ENCODE results near the gene RTN4. TPM values are rescaled to one million over a fixed set of nuclear protein-coding genes. Genes with fewer than 3 reads are reported as not detected.

Gene RTN4
- total and polyA plus RNA-seq, 2 of the 4 experiments (the other 2 are of a cell fraction), result 77.8 to 588 TPM

DNA sequence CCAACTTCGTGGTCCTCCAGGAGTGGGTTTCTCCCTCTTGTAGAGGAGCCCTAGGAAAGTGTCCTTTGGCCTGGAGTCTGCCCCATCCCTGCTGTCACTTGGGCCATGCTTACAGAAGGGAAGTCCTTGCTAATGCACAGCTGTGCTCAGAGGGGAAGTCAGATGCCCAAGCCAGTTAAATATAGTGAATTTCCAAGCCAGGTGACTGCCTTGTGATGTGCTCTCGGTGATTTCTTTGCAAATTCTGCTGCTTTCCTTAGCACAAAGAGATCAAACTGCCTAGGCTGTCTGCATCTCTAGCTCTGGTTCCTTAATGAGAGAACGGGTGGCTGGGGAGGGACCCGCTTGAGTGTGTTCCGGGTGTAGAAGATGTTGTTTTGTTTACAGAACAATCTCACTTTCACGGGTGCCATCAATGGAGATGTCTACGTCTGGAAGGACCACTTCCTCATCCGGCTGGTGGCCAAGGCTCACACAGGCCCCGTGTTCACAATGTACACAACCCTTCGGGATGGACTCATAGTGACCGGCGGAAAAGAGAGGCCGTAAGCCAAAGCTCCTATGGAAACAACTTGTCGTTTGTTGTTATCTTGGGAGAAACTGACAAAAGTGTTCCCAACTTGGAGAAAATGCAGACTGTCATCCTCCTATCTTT is 91.4 kb downstream of the RTN4 start:
- H2BK20ac ChIP-seq (ENCODE audit: low read depth, low read length), result no peak overlapping the region
- H3K4me3 ChIP-seq (ENCODE audit: insufficient read depth, low read depth, low read length), result no peak overlapping the region
- in situ Hi-C loops (cut with MboI; ENCODE audit: low sequenced_read_pairs) (no loop called here), dilution Hi-C loops (cut with HindIII; ENCODE audit: low sequenced_read_pairs, unreplicated experiment) (no loop called here), intact Hi-C loops (cut with micrococcal nuclease) (no loop called here)
- no peak overlapping the region for H3K18ac ChIP-seq (ENCODE audit: low read depth, low read length)
- no TSS peak for BruUV-seq (replicated peaks)
- H2AK9ac ChIP-seq (replicated peaks; ENCODE audit: low read depth, low read length, poor library complexity), result no peak overlapping the region
- no peak overlapping the region for H2BK5ac ChIP-seq (ENCODE audit: low read depth, low read length, poor library complexity, severe bottlenecking)
- H3K9me3 ChIP-seq (ENCODE audit: control insufficient read depth, insufficient read depth, low read length), result no peaks in the 10 kb centered on the region
- no peak overlapping the region for H2AK5ac ChIP-seq (ENCODE audit: low read depth, low read length)
- DNase-seq (no peak), ATAC-seq (ENCODE audit: low read depth) (no peak)
- no peaks in the 10 kb centered on the region for H3K4me1 ChIP-seq (ENCODE audit: control insufficient read depth, insufficient read depth, low read length)
- H3K27ac ChIP-seq (ENCODE audit: insufficient read depth, low read length), result no peak overlapping the region
- H4K8ac ChIP-seq (ENCODE audit: low read depth in 2 of 2, low read length in 2 of 2), result no peak overlapping the region
- H4K20me1 ChIP-seq (ENCODE audit: insufficient read depth, low read length), result no peaks in the 10 kb centered on the region
- H3K4ac ChIP-seq (ENCODE audit: low read depth, low read length), result no peak overlapping the region
- no peak overlapping the region for H3K23ac ChIP-seq (ENCODE audit: low read depth, low read length)
- POLR2A ChIA-PET (ENCODE audit: unreplicated experiment), result no interaction called here
- no peak overlapping the region for H3K9ac ChIP-seq (ENCODE audit: low read depth, low read length)
- no peak overlapping the region for H4K5ac ChIP-seq (ENCODE audit: low read depth, low read length)
- no peak overlapping the region for H2AFZ ChIP-seq (replicated peaks; ENCODE audit: low read length, poor library complexity)
- H3K4me2 ChIP-seq (ENCODE audit: low read depth, low read length), result no peak overlapping the region
- H3K14ac ChIP-seq (replicated peaks; ENCODE audit: low read depth, low read length), result no peak overlapping the region
- CTCF ChIA-PET, result interaction anchor here (0.6 kb wide), 1 partner anchor 8 kb away, joined by 3 read pairs; no protein-coding TSS in a partner anchor
- H3K56ac ChIP-seq (ENCODE audit: extremely low read depth, insufficient read depth, low read length), result no peak overlapping the region
- H4K91ac ChIP-seq (ENCODE audit: insufficient read depth, low read depth, low read length), result no peak overlapping the region
- H3K27me3 ChIP-seq (ENCODE audit: control insufficient read depth, insufficient read depth, low read length), result no peaks in the 10 kb centered on the region
- H3K79me1 ChIP-seq (ENCODE audit: low read depth in 1 of 2, low read length in 2 of 2), result peaks cover 0 to 6% of the 10 kb centered on the region in 2 experiments; a peak in 1 of 4 replicates
- H3K9me1 ChIP-seq (ENCODE audit: insufficient read depth, low read length), result peaks cover 6% of the 10 kb centered on the region
- no peak overlapping the region for H2BK120ac ChIP-seq (ENCODE audit: low read depth, low read length)
- 90% methylated on average over 2 of the region's 14 CpGs; no CpG with 5 or more reads in 1 of the 2 experiments for WGBS, 2 experiments (ENCODE audit: extremely low coverage in 2 of 2, insufficient read length in 1 of 2)
- H2BK15ac ChIP-seq (ENCODE audit: low read depth, low read length), result no peak overlapping the region
- TF ChIP-seq MXI1 (IDR thresholded peaks at IDR 0.05; ENCODE audit: borderline replicate concordance, low read depth, low read length) (no peak), SMC3 (IDR thresholded peaks at IDR 0.05; ENCODE audit: low read depth, low read length) (no peak), CHD1 (IDR thresholded peaks at IDR 0.05; ENCODE audit: low read depth, low read length) (no peak), RFX5 (IDR thresholded peaks at IDR 0.05; ENCODE audit: low read depth, low read length) (no peak), MAFK (IDR thresholded peaks at IDR 0.05; ENCODE audit: low read depth, low read length) (no peak), RCOR1 (IDR thresholded peaks at IDR 0.05; ENCODE audit: insufficient replicate concordance, low read length) (no peak), NFE2L2 (IDR thresholded peaks at IDR 0.05; ENCODE audit: low read depth, low read length) (no peak), RAD21 (IDR thresholded peaks at IDR 0.05; ENCODE audit: low read length) (no peak), BHLHE40 (IDR thresholded peaks at IDR 0.05; ENCODE audit: low read depth, low read length) (no peak), FOS (IDR thresholded peaks at IDR 0.05; ENCODE audit: low read depth, low read length) (no peak), MAZ (IDR thresholded peaks at IDR 0.05; ENCODE audit: borderline replicate concordance, low read depth, low read length) (no peak), CEBPB (IDR thresholded peaks at IDR 0.05; ENCODE audit: low read depth, low read length) (no peak), POLR2A (IDR thresholded peaks at IDR 0.05; ENCODE audit: low read depth, low read length) (no peak)
- TF ChIP-seq, protein P1, sequence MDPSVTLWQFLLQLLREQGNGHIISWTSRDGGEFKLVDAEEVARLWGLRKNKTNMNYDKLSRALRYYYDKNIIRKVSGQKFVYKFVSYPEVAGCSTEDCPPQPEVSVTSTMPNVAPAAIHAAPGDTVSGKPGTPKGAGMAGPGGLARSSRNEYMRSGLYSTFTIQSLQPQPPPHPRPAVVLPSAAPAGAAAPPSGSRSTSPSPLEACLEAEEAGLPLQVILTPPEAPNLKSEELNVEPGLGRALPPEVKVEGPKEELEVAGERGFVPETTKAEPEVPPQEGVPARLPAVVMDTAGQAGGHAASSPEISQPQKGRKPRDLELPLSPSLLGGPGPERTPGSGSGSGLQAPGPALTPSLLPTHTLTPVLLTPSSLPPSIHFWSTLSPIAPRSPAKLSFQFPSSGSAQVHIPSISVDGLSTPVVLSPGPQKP (IDR thresholded peaks at IDR 0.05; ENCODE audit: borderline replicate concordance, low read depth, low read length), result no peak
- TF ChIP-seq, protein P2, sequence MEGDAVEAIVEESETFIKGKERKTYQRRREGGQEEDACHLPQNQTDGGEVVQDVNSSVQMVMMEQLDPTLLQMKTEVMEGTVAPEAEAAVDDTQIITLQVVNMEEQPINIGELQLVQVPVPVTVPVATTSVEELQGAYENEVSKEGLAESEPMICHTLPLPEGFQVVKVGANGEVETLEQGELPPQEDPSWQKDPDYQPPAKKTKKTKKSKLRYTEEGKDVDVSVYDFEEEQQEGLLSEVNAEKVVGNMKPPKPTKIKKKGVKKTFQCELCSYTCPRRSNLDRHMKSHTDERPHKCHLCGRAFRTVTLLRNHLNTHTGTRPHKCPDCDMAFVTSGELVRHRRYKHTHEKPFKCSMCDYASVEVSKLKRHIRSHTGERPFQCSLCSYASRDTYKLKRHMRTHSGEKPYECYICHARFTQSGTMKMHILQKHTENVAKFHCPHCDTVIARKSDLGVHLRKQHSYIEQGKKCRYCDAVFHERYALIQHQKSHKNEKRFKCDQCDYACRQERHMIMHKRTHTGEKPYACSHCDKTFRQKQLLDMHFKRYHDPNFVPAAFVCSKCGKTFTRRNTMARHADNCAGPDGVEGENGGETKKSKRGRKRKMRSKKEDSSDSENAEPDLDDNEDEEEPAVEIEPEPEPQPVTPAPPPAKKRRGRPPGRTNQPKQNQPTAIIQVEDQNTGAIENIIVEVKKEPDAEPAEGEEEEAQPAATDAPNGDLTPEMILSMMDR (conservative IDR thresholded peaks at IDR 0.05; ENCODE audit: low read depth, low read length), result no peak
- TF ChIP-seq, protein P3, sequence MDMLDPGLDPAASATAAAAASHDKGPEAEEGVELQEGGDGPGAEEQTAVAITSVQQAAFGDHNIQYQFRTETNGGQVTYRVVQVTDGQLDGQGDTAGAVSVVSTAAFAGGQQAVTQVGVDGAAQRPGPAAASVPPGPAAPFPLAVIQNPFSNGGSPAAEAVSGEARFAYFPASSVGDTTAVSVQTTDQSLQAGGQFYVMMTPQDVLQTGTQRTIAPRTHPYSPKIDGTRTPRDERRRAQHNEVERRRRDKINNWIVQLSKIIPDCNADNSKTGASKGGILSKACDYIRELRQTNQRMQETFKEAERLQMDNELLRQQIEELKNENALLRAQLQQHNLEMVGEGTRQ (IDR thresholded peaks at IDR 0.05; ENCODE audit: low read depth, low read length), result no peak
- H3K36me3 ChIP-seq (ENCODE audit: control insufficient read depth, insufficient read depth, low read length), result no peaks in the 10 kb centered on the region
